Measurements from ENCODE around the gene MYOCD.

DNA sequence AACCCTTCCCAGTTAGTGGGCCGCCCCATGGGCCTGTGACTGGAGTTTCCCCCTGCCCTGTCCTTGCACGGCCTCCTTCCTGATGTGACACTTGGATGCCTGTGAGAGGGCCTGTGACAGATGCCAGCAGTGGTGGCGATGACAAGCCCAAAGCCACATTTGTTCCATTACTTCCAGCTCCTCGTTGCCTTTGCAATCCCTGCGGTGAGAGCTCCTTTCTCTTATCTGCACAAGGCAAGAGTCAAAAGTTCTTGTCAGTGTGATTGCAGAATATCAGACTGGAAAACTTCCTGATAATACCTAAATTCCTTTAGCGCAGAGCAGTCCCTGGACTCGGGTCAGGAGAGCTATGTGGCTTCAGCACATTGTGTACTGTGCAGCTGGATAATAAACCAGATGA, 69.2 kb downstream of the MYOCD start:
- TF ChIP-seq, protein P1, sequence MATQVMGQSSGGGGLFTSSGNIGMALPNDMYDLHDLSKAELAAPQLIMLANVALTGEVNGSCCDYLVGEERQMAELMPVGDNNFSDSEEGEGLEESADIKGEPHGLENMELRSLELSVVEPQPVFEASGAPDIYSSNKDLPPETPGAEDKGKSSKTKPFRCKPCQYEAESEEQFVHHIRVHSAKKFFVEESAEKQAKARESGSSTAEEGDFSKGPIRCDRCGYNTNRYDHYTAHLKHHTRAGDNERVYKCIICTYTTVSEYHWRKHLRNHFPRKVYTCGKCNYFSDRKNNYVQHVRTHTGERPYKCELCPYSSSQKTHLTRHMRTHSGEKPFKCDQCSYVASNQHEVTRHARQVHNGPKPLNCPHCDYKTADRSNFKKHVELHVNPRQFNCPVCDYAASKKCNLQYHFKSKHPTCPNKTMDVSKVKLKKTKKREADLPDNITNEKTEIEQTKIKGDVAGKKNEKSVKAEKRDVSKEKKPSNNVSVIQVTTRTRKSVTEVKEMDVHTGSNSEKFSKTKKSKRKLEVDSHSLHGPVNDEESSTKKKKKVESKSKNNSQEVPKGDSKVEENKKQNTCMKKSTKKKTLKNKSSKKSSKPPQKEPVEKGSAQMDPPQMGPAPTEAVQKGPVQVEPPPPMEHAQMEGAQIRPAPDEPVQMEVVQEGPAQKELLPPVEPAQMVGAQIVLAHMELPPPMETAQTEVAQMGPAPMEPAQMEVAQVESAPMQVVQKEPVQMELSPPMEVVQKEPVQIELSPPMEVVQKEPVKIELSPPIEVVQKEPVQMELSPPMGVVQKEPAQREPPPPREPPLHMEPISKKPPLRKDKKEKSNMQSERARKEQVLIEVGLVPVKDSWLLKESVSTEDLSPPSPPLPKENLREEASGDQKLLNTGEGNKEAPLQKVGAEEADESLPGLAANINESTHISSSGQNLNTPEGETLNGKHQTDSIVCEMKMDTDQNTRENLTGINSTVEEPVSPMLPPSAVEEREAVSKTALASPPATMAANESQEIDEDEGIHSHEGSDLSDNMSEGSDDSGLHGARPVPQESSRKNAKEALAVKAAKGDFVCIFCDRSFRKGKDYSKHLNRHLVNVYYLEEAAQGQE (IDR thresholded peaks at IDR 0.05): no peak
- TF ChIP-seq CTCF (IDR thresholded peaks at IDR 0.05; ENCODE audit: low read depth, low read length, missing input control): no peak
